HG03342 (cell line): ENCODE data around the gene PRDM12.

Experiments used
- ATAC-seq: cut with Tn5 transposase; IDR thresholded peaks from one replicate; pipeline ENCODE4 v1.9.1; 2021; ENCODE audit warnings: mild to moderate bottlenecking, moderate library complexity; ENCODE audit not compliant: unreplicated experiment

The PRDM12 gene

DNA sequence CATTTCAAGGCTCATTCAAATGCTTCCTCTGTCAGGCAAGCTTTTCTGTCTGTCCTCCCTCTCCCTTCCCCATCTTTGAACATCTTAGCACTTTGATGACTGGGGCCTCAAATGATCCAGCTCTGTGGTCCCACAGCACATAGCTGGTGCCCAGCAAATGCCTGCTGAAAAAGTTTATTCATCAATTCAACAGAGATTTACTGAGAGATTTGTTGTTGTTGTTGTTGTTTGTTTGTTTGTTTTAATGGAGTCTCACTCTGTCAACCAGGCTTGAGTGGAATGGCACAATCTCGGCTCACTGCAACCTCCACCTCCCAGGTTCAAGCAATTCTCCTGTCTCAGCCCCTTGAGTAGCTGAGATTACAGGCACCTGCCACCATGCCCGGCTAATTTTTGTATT is 23.2 kb downstream of the PRDM12 start:
- no peak for ATAC-seq

DNA sequence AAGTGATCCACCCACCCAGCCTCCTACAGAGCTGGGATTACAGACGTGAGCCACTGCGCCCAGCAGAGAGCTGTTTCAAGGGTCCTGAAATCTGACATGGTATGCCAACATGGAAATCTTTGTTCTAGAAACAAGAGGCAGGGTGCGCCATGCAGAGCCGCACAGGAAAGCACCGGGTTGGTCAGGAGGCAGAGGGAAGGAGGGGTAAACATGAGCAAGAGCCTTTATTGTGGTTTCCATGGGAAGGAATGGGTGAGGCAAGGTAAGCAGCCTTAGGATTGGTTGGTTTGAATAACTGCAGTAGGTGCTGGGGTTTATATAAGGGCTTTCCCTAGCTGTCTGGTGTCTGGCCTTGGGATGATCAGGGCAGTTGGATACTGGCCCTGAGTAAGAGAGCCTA is 23.7 kb downstream of the PRDM12 start:
- ATAC-seq: no peak

DNA sequence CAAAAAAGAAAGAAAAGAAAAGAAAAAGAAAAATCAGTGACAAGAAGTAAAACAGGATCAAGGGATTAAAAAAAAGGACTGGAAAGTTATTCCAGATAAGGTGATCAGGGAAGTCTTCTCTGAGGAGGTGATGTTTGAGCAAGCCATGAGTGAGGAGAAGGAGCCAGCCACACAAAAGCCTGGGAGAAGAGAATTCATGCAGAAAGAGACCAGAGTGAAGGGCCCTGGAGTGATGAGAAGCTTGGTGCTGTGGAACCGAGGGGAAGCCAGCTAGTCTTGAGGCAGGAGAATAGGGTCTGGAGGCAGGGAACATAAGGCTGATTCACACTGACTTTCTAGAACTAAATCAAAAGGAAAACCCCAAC is 25.2 kb downstream of the PRDM12 start:
- no peak for ATAC-seq

DNA sequence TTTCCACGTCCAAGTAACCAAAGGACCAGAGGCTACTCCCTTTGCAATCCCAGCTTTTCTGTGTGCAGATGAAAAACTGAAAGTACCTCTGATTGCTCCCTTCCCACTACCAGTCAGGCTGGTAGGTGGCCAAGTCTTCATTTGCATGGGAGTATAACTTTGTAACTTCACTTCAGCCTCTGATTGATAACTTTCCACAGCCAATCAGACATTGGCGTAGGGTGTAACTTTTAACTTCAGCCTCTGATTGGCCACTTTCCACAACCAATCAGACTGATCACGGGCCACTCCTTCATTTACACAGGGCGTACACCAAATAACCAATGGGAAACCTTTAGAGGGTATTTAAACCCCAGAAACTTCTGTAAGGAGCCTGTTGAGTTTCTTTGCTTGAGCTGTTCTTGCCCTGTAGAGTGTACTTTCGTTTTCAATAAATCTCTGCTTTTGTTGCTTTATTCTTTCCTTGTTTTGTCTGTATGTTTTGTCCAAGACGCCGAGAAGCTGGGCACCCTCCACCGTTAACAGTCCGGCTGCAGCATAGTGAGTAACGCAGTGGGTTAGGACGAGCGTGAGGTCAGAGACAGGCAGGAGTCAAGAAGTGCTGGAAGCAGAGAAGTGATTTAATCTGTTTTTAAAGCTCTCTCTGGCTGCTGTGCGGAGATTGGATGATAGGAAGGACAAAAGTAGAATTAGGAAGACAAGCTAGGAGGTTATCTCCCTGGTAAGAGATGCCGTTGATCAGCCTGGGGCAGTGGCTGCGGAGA is 25.7 kb downstream of the PRDM12 start:
- ATAC-seq: no peak

DNA sequence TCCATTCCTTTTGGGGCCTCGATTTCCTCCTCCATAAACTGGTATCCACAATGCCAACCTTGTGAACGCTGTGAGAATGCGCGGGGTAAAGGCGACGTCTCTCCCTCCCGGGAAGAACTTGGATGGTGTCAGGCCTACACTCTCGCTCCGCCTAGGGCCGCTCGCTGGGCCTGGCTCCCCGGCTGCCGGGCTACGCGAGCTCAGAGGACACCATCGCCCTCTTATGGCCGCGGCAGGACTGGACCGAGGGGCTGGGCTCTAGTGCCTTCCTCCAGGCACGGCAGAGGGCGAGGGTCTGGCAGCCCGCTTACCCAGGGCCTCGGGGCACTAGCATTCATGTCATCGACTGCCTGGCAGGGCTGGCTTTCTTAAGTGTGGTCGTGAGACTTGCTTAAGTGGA is 27.9 kb downstream of the PRDM12 start:
- no peak for ATAC-seq

DNA sequence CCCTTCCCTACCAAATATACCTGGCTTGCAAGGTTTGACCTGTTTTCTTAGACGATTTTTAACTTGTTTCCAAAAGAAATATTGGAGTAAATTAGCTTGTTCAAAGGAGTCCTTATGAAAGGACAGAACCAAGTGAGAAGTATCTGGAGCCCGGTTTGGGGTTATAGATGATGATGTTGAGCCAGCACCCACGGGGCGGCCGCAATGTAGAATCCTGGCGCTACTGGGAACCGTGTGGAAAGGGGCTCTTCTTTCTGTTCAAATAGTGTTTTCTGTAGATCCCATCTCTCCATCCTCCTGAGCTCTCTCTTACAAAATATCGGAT is 28.7 kb downstream of the PRDM12 start:
- ATAC-seq: no peak

DNA sequence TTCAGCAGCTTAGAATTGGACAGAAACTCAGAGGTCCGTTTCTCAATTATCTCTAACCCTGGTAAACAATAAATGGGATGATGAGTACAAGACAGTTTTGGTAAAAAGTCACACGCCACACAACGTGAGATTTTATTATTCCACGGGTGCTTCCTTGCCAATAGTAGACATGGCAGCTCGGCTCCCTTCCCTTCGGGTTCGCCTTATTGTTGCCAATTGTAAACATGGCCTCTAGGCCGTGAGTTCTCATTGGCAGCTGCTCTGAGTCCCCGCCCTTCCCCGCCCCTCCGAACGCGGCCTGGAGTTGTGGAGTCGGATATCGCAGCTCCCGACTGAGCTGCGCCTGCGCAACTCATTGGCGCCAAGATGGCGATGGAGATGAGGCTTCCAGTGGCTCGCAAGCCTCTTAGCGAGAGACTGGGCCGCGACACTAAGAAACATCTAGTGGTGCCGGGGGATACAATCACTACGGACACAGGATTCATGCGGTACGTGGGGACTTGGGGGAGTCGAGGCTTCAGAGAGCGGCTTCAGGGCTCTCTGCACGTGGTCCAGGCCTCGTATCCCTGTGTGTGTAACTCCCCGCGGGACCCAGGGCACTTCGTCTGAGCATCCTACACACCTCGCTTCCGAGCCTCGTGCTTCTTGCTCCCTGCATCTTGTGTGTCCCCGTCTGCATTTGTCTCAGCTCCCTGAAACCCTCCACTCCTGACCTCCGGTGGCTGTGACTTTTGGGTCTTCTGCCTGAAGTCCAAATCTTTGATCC is 29.2 kb downstream of the PRDM12 start, which contains the start of gene EXOSC2:
Gene EXOSC2 (plus strand): TSS at position 355 of the 766 bp plus-strand sequence. CDS start 12 bp downstream, at position 367.
- peak; percentile 88 for ATAC-seq

DNA sequence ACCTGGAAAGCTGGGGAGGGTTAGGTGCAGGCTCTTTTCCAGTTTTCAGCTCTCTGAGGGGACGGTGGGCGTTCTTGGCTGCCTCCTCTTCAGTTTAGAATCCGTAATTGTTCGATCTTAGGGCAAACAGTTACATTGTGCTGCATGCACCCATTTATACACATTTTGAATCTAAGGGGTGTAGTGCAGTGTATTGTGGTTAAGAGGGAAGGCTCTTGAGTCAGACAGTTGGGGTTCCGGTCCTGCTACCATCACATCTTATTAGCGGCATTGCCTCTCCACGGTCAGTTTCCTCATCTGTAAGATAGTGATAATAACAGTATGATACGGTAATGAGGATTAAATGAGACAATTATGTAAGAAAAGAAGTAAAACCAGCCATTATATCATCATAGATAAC is 29.8 kb downstream of the PRDM12 start:
- ATAC-seq: no peak

DNA sequence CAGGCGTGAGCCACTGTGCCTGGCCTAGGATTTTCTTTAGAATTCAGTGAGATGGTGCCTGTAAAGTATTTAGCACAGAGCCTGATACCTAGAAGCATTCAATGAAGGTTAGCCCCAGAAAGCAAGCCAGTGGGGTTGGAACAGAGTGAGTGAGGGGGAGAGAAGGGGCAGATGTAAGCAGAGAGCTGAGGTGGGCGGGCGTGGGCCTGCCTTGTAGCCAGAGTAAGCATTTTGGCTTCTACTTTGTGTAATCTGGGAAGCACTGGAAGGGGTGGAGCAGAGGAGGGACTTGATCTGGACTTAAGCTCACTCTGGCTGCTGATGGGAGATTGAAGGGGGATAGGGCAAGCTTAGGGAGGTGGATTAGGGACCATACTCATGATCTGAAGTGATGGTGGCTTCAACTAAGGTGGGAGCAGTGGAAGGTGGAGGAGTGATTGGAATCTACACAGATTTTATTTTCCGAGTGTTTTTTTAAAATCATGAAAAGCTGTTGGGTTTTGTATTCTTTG is 31.8 kb downstream of the PRDM12 start:
- ATAC-seq: no peak

DNA sequence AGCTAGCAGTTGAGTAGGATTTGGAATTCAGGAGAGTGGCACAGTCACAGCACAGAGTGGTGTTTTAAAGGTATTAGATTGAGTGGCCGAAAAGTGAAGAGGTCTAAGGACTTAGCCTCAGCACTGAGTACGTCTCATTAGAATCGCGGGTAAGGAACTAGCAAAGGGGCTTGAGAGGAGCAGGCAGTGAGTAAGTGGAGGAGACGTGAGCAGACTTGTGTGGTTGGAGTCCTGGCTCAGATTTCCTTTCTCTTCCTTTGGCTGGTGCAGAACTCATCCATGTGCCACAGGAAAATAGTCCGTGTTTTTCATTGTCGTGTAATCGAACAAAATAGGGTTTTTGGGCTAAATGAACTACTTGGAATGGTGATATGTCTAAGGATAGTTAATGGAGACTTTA is 32.6 kb downstream of the PRDM12 start:
- ATAC-seq: no peak

DNA sequence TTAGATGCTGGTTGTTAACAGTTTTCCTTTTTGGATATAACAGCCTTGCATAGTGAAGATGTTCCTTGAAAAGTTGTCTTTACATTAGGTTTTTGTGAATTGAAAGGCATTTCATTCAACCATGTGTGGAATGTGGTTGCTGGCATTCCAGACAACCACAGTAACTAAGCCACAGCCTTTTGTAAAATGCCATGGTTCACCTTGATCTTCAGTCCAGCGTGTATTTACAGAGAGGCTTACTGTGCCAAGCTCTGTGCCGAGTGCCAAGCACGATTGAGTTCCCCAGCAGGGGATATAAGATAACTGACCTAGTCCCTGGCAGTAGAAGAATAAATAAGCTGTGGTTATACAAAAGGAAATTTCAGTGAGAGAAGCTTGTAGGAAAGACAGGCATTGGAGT is 34.1 kb downstream of the PRDM12 start:
- ATAC-seq: no peak

DNA sequence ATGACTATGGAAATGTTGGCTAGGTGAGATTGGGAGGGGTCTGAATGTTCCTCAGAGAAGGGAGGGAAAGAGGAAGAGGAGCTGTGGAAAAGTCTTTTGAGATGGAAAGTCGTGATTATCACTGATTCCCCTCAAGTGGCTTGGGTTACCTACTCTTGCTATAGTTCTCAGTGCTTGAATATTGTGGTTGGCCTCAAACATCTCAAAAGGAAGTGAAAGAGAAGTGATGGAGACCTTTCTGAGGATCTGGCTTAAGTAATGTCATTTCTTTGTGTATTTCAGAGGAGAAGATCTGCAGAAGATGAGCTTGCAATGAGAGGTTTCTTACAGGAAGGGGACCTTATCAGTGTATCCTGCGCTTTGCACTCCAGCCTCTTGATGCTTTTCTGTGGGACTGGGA is 34.7 kb downstream of the PRDM12 start:
- ATAC-seq: no peak

DNA sequence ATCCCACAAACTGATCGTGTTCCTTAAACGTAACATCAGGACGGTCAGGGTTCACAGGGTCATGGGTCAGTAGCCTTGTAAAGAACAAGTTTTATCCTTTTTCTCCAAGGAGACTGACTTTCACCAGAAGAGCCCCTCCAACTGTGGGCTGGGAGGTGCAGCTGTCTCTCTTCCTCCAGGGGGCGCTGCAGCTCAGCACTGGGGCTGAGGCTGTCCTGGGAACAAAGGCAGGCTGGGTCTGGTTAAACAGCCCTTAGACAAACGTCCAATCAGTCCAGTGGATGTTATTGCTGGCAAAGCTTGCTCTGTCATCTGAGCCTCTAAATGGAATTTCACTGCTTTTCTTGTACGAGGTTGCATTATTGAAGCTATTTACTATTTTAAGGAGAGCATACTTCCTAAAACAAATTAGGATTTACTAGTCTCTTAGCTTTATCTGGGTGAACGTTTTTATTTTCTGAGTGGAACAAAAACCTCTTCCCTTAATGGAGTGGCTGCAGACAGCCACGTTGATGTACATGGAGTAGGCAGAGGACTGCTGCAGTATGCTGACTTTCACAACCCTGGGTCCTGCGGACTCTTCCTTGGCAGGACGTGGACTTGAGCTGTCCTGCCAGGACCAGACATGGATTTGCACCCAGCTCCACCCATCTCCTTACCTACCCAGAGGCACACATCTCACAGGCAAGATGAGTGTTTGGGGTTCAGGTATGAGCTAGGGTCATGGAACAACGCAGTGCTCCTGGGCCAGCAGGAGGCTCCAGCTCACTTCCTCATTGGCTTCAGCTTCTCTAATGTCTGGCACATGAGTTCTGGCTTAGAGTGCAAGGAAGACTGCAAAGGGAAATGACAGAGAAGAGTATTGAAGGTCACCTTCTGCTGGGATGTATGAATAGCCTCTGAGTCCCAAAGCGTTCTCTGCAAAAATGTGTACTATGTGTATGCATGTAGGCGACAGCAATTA is 36.9 kb downstream of the PRDM12 start:
- no peak for ATAC-seq

DNA sequence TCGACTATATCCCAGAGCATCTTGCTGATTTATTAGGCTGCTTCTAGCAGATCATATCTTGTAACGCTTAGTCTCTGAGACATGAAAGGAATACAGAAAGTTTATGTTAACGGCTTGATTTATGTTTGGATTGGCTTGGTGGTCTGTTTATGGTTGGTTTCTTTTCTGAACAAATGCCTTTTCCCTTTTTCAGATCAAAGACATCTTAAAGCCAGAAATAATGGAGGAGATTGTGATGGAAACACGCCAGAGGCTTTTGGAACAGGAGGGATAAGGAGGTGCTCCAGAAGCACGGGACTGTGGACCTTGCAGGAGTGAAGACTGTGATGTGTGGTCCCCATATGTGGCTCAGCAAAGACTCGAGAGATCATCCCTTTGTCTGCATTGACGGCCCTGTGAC is 39.1 kb downstream of the PRDM12 start:
- ATAC-seq: no peak

DNA sequence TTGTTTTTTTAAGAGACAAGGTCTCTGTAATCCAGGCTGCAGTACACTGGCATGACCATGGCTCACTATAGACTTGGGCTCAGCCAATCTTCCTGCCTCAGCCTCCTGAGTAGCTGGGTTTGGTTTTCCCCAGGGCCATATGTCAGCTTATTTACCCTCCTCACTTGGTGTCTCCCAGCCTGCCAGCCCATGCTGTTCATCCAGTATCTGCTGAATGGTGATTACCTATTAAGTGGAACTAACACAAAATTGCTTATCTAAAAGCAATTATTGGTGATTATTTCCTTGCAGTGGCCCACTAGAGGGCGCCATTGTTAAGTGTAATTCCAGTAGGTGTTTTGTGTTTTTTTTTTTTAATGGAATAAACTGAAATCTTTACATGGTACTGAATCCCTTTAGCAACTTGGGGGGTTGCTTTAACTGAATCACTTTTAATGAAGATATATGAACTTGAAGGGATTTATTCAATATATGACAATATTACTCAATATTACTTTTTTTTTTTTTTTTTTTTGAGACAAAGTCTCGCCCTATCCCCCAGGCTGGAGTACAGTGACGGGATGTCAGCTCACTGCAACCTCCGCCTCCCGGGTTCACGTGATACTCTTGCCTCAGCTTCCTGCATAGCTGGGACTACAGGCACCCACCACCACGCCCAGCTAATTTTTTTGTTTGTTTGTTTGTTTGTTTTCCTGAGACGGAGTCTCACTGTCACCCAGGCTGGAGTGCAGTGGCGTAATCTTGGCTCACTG is 43.0 kb downstream of the PRDM12 start:
- ATAC-seq: no peak

DNA sequence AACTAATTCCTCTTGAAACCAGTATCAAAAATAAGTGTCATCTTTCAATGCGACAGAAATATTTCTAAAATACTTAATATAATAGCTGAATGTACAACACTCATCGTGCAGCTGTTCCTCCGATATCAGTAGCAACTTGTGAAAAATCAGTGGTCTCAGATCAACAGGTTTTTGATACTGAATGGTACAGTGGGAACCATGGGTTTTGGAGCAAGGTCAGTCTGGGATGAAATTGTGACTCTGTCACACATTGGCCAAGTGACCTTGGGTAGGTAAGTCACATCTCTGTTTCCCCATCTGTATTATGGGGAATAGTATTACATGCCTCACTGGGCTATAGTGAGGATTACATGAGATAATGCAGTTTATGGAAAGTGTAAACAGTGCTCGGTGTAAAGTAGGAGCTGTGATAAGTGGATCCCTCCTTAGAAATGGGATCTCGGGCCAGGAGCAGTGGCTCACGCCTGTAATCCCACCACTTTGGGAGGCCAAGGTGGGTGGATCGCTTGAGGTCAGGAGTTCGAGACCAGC is 46.5 kb downstream of the PRDM12 start:
- ATAC-seq: no peak

DNA sequence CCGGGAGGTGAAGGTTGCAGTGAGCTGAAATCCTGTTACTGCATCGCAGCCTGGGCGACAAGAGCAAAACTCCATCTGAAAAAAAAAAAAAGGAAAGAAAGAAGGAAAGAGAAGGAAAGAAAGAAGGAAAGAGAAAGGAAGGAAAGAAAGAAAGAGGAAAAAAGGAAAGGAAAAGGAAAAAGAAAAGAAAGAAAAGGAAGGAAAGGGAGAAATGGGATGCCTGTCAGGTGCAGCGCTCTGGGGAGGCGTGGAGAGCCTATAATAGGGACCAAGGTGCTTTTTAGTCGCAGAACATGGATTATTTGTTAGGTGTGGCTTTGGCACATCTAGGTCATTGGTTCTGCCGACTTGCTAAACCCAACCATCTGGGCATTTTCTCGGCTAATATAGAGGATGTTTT is 47.1 kb downstream of the PRDM12 start:
- no peak for ATAC-seq

DNA sequence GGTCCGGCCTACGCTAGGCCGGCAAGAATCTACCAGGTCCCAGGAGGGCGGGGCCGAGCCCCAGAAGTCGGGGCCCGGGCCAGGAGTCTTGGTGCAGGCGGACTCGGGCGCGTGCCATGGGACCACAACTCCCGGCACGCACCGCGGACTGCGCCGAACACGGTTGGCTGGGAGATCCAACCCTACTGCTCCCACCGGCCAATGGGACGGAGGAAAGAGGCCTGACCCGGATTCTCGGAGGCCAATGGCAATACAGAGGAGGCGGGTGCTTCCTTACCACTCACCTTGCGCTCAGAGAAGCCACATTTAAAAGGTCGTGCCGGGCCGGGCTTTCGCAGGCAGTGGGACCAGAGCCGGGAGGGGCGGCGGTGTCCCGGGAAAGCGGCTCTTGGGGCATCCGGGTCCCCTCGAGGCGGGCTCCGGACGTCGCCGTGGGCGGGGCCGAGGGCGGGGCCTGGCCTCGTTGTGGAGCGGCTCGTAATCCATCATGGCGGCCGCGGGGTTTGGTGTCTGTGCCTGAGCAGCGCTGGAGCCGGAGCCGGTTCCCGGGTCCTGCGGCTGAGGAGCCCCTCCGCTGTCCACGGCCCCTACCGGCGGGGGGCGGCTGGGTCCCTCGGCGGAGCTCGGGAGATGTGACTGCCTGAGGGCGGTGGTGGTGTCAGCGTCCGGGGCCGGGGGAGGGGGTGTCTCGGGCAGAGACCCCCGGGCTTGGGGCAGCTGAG is 48.3 kb downstream of the PRDM12 start:
- peak; percentile 96 for ATAC-seq

DNA sequence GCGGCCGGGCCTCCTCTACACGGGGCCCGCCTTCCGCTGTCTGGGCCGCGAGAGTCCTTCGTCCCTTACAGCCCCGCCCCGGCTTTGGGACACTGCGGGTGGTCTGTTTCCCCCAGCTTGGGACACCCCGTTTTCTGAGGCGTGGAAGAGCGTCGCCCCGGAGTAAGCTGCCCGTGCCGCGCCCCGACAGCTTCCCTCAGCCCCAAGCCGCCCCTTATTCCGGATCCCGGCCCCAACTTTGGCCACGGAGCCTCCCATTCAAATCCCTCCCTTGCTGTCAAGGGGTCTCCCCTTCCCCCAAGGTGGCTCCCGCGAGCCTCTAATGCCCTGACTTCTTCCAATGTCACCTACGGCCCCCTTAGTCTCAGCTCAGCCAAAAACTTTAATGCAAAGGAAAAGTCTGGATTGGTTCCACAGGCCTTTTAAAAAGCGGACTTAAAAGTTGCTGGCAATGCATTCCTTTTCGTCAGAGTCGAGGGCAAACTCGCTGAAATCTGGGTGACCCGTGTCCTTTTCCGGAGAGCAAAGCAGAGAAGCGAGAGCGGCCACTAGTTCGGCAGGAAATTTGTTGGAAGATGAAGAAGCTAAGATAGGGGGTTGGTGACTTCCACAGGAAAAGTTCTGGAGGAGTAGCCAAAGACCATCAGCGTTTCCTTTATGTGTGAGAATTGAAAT is 49.0 kb downstream of the PRDM12 start:
- peak; percentile 11 for ATAC-seq
